GM19351 (cell line): ENCODE results near the gene EPHA10.
"Not testable (repeated sequence)": the region's sequence is repeated elsewhere in the genome, so short reads cannot be mapped to it uniquely, and the experiment has no call there.

Experiments
- ATAC-seq: cut with Tn5 transposase; IDR thresholded peaks from one replicate; pipeline ENCODE4 v1.9.1; 2021; ENCODE audit warnings: mild to moderate bottlenecking, moderate library complexity; ENCODE audit not compliant: unreplicated experiment

The EPHA10 gene

DNA sequence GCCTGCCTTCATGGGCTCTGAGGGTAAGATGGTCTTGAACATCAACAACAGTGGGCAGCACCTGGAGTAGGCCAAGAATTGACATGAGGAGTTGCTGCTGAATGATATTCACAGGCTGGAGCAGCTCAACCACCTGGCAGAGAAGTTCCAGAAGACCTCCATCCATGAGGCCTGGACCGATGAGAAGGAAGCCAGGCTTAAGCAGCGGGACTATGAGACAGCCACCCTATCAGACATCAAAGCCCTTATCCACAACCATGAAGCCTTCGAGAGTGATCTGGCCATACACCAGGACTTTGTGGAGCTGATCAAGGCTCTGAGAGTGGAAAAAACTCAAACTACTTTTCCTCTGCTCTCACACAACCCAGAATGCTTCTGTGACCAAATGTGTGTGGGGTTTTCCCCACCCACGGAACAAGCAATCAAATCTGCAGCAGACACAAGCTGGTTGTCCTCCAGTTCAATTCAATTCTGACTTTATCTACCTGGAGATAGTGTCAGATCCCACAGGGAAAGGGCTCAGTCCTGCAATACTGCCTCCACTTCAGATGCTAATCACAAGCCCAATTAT is 12.1 kb upstream of the EPHA10 start:
- no peak for ATAC-seq

DNA sequence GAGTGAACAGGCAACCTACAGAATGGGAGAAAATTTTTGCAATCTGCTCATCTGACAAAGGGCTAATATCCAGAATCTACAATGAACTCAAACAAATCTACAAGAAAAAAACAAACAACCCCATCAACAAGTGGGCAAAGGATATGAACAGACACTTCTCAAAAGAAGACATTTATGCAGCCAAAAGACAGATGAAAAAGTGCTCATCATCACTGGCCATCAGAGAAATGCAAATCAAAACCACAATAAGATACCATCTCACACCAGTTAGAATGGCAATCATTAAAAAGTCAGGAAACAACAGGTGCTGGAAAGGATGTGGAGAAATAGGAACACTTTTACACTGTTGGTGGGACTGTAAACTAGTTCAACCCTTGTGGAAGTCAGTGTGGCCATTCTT is 6.5 kb upstream of the EPHA10 start:
- not testable (repeated sequence) for ATAC-seq

DNA sequence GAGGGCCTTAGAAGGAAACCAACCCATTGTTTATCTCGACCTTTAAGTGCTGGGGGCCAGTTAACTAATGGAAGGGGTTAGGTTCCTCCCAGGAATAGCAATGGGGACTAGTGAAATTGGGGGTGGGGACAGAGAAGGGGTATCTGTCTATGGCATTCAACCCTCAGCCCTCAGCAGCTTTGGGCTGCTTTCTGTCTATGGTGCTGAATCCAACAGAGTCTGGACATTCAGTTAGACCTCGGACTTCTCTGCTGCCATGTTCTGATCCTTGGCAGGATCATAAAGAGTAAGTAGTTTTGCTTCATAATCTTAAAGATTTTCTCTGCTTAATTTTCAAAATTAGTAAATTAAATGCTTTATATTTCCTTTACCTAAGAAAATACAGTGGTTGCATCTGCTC is 2.6 kb upstream of the EPHA10 start:
- ATAC-seq, result no peak

DNA sequence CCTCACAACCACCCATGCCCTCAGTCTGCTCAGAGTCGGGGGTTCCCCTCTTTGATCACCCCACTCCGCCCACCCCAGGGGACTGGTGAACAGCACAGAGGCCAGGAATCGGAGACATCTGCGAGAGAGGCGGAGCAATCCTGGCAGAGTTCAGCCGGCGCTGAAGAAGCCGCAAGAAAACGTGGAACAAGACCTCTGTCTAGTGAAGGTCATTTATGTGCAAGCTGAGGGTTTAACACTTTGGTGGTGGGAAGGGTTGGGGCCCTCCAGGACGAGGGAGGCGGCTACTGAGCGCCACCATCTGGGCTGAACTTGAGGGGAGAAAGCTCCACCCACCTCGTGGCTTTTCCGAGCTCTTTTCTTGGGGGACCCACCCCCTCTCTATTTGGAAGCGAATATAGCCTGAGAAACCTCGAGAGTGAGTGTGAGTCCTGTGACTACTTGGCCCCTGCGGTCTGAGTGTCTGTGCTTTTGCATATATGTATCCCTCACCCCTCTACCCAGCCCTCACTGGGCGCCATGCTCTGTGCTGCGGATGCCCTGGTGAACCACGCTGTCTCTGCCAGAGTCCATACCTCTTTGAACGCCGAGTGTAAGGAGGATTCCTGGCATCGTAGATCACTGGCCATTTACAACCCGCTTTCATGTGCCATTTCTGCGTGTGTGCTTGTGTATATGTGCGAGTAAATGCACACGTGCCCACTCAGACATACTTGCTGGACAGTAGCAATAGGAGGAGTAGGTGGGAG is 1.2 kb upstream of the EPHA10 start:
- ATAC-seq, result no peak

DNA sequence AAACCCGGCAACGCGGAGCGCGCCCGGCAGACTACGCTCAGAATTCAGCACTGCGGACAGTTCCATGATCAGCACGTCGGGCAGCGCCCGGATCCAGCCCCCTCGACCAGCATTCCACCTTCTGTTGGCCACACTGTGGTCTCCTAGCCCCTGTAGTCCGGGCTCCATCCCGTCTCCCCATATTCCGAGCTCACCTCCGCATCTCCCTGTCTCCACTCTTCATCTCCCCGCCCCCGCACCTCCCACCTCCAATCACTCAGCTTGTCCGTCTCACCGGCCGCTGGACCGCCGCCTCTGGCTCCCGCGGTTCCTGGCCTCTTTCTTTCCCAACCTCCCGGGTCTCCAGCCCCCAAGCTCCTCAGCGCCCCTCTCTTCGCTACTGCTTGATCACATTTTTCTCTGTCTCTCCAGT is 500 bp downstream of the EPHA10 start:
- ATAC-seq, result no peak

DNA sequence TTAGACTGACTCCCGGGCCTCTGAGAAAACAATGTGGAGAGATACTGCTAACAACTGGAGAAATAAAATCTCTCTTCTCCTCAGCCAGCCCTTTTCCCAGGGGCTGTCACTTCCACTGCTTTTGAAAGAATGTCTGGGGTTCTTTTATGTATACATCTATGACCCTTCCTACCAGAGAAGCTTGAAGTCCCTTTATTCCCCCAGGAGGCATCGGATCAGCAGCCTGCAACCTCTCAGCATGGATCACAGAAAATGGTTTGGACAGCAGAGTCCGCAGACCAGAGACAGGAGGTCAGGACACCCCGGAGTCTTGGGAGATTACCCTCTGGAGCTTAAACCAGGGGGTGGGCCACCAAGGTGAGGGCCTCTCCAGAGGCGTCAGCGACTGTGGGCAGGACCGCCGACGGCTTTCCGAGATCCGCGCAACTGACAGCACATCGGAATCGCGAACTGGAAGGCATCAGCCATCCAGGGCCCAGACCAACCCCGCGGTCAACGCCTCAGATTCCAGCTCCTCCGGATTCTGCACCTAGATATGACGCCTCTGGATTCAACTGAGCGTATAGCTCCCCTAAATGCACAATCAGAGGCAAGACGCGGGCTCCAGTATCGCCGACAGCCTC is 1.0 kb downstream of the EPHA10 start:
- ATAC-seq, result no peak

DNA sequence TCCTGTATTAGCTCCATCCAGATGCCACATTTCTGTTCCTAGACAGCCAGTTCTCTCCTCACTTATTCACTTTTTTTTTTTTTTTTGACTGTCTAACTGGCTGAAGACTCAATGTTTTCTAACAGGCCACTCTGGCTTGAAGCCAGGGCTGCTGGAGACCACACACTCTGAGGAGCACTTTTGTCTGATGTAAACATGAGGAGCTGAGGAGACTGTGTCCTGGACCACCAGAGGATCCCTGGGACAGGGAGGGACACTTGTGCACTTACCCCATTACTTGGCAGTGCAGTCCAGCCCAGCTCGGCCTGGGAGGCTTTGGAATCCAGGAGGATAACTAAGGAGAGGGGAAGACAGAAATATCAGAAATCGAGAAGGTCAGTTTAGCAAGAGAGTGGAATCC is 2.4 kb downstream of the EPHA10 start:
- no peak for ATAC-seq

DNA sequence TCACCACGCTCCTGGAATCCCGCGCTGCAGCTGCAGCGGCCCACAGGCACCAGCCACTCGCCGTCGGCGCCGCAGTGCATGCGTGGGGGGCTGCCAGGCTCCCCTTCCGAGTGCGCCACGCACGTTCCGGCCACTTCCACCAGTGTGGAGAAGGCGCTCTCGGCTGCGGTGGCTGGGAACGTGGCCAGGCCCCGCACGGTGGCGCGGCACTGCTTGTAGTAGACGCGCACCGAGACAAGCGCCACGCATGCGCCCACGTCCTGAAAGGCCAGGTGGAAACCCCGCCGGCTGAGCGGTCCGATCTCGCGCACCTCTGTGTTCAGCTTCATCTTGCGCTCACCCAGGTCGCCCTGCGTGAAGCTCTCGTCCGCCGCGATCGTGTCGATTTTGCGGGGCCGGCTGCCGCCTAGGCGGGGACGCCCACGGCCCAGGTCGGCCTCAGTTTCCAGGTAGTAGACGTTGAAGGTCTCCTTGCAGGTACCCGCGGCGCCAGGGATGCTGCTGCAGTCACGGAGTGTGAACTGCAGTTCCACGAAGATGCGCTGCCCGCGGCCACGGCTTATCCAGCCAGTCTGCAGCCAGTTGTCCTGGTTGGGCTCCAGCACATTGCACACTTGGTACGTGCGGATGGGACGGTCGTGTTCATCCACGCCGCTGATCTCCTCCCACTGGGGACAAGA is 3.4 kb downstream of the EPHA10 start:
- ATAC-seq, result no peak

DNA sequence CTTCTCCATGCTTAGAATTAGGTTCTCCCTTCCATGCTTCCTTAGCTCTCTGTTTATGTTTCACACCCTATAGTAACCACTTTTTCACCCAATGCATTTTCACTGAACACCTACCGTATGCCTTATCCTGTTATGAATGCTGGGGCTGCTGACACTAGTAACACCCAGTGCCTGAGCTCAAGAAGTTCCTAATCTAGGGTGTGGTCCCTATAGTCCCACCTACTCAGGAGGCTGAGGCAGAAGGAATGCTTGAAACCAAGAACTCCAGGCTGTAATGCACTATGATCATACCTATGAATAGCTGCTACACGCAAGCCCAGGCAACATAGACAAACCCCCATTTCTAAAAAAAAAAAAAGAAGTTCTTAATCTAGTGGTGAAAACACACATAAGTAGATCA is 5.5 kb downstream of the EPHA10 start:
- ATAC-seq, result no peak

DNA sequence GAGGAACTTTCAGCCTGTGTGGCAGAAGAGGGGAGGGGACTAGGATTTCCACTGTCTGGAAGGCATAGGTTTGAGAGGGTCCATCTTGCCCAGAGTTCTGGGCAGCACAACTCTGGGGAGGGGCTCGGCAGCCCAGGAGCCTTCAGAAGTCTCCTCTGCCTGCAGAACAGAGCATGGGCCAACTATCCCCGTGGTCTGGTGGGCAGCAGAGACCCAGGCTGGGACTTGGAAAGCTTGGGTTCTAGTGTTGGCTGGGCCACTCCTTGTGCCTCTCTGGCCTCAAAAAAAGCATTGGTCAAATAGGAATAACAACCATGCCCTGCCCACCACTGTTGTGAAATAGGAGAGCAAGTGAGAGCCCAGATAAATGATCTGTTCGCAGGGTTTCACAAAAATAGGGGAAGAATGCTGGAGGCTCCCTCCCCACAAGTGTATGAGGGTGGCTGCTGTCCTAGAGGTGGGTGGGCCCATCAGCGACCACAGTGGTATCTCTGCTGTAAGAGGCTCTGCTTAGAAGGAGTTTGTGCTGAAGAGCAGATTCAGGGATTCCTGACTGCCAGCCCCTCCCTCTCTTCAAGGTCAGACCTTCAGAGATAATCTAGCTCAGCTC is 8.9 kb downstream of the EPHA10 start:
- no peak for ATAC-seq

DNA sequence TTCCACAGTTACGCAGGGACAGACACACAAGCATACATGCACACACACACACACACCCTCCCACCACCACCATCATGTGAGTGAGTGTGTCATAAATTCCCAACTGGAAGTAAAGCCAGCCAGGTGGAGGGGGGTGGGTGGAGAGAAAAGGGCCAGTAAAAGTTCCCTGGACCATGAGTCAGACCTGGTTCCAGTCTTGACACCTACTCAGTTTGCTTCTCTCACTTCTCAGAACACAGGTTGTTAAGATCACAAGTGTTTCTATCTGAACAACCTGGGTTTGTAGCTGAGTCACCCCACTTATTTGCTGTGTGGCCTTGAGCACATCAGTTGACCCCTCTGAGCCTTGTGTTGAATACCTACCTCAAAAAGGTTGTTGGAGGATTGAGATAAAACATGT is 9.6 kb downstream of the EPHA10 start:
- no peak for ATAC-seq

DNA sequence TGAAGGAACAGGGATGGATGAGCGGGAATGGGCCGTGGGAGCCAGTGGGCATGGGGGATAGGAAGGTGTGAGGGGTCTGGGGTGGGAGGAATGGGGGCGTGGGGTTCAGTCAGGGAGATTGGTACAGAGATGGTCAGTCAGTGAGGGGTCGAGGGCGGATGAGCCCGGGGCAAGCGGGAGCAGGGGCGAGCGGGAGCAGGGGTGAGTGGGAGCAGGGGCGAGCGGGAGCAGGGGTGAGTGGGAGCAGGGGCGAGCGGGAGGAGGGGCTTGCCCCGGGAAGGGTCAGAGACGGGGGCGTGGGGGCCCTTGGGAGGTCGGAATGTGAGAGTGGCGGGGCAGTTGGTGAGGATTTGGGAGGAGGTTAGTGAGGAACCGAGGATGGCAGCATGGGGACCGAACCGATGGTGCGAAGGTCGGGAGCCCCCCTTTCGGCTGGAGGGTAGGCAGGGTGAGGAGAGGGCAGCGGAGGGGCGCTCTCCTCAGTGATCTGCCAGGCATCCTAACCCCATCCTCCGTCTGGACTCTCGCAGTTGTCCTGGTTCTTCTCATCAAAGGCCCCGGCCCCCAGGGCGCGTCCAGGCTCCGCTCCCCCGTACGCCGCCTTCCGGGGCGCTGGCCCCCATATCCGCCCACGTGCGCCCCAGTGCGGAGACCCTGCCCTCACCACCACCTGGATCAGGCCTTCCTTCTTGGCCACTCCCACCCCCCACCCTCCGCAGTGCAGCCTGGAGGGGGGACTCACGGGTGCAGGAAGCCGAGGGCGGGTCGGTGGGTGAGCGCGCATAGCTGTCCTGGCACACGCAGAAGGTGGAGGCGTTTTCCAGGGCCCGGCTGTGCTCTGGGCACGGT is 11.2 kb downstream of the EPHA10 start:
- ATAC-seq, result no peak

DNA sequence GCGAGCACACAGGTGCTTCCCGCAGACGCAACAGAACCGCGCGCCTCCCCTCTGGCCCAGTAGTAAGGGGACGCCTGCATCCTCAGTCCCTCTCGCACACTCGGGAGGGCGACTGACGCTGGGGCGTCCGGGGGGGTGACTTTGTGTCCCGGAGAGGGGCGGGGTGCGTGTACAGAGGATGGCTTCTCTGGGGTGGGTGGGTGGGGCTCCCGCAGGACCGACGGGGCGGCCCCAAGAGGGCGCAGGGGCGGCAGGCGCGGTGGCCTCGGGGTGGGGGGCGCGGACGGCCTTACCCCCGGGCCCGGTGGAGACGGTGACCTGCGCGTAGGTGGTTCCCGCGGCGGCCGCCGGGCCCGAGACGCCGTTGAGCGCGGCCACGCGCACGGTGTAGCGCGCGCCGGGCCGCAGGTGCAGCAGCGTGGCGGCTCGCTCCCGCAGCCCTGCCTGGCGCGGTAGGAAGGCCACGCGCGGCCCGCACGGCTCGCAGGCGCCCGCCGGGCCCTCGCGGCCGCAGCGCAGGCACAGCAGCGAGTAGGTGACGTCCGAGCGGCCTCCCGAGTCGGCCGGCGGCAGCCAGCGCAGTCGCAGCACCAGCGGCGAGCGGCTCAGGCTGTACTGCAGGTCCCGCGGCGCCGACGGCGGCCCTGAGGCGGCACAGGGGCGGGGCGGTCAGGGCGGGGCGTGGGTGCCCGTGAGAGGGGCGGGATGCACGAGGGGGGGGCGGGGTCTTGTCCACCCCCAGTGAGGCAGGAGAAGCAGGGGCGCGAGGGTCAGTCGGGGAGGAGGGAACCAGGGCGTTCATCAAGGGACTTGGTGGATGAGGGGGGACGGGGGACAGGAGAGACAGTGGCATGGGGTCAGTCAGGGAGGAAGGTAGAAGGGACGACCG is 12.1 kb downstream of the EPHA10 start:
- no peak for ATAC-seq

DNA sequence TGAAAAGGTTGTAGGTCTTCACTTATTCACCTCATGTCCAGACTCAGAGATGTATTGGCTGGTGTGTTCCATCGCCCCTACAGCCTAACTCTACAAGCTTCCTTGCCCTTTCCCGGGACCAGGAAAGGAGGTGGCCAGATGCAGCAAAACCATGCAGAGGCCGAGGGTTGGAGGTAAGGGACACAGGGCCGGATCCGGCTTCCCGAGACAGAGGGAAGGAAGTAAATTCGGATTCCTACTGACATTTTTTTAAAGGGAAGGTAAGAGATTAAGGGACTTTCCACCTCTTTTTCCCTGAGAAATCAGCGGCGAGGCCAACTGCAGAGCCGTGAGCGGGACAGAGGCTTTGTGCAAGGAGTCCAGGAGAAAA is 12.7 kb downstream of the EPHA10 start:
- ATAC-seq, result no peak

DNA sequence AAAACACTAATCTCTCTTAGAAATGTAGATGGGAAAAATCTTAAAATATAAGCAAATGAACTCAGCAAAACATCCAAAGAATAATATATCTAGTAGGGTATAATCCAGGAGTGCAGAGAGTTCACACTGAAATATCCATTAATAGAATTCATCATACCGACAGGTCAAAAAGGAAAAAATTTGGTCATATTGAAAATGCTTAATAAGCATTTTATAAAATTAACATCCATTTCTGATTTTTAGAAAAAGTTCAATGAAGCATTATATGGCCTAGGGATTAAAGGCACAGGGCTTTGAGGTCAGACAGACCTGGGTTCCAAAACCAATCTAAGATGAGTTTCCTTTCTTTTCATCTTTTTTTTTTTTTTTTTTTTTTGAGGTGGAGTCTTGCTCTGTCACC is 16.4 kb downstream of the EPHA10 start:
- ATAC-seq, result no peak

DNA sequence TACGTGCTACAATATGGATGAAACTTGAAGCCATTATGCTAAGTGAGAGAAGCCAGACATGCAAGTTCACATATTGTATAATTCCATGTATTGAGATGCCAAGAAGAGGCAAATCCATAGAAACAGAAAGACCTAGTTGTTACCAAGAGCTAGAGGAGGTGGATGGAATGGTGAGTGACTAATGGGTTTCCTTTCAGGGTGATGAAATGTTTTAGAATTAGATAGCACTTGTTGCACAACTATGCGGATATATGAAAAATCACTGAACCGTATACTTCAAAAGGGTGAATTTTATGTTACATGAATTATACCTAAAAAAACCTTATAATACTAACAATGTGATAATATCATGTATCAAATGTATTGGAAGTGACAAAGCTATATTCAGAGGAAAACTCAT is 18.1 kb downstream of the EPHA10 start:
- no peak for ATAC-seq

DNA sequence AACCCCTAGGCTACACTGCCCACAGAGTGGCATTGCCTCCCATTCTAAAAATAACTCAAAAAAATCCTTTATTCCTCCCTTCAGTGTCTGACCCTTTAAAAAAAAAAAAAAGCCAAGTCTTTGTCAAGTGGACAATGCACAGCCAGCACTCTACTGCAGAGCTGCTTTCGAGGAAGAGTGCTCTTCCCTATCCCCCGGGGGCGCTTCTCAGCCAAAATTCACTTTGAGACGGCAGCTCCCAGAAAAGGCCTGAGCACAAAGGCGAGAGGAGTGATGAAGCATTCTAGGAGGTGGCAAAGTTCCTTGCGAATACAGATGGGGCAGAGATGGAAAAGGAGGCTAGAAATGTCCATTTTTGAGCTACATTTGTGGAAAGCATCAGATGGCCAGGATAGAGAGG is 23.3 kb downstream of the EPHA10 start:
- ATAC-seq, result no peak

DNA sequence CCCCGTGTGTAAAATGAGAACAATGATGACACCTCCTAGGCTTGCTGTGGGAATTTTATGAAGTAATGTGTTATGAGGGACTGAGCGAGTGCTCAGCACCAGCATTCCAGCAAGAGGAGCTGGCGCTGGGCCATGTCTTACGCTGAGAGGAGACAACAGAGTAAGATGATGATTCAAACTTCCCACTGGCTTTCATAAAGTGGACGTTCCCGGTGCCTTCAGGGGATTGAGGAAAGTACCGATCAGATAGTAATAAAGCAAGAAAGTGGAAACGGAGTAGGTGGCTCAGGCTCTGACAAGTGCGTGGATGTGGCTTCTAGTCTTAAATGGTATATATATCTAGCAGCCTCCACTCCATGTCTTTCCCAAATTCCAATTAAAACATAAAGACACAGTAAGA is 23.8 kb downstream of the EPHA10 start:
- no peak for ATAC-seq

DNA sequence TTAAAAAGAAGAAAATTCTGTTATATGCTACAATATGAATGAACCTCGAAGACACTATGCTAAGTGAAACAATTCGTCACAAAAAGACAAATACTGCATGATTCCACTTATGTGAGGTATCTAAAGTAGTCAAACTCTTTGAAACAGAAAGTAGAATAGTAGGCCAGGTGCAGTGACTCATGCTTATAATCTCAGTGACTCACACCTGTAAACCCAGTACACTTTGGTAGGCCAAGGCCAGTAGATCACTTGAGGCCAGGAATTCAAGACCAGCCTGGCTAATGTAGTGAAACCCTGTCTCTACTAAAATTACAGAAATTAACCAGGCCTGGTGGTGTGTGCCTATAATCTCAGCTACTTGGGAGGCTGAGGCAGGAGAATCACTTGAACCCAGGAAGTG is 25.7 kb downstream of the EPHA10 start:
- ATAC-seq, result no peak

DNA sequence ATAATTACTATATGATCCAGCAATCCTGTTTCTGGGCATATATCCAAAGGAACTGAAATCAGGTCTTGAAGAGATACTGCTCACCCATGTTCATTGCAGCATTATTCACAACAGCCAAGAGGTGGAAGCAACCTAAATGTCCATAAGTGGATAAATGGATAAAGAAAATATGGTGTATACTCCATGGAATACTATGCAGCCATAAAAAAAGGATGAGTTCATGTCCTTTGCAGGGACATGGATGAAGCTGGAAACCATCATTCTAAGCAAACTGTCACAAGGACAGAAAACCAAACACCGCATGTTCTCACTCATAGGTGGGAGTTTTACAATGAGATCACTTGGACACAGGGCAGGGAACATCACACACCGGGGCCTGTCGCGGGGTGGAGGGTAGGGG is 26.3 kb downstream of the EPHA10 start:
- not testable (repeated sequence) for ATAC-seq
